HG02852 (cell line): ENCODE data around the gene MESP1.

Source experiments
- ATAC-seq: cut with Tn5 transposase; IDR thresholded peaks from one replicate; pipeline ENCODE4 v1.9.1; 2021; ENCODE audit warnings: mild to moderate bottlenecking, moderate library complexity; ENCODE audit not compliant: unreplicated experiment

Gene MESP1

GRCh38 chr15:89781891-89782618, 31.0 kb upstream of the MESP1 start:
- no peak for ATAC-seq

- ATAC-seq, result no peak
These were observed 30.0 kb upstream of the MESP1 start for GRCh38 chr15:89781055-89781454.

- no peak for ATAC-seq
These were observed 29.6 kb upstream of the MESP1 start for GRCh38 chr15:89780601-89781000.

GRCh38 chr15:89778861-89779260, 27.8 kb upstream of the MESP1 start:
- no peak for ATAC-seq

- ATAC-seq, result no peak
These were observed 26.8 kb upstream of the MESP1 start for GRCh38 chr15:89777782-89778380.

- no peak for ATAC-seq
These were observed 26.2 kb upstream of the MESP1 start for GRCh38 chr15:89777073-89777751.

- ATAC-seq, result no peak
These were observed 25.4 kb upstream of the MESP1 start, which contains the start of gene MESP2 for GRCh38 chr15:89776274-89777072. Gene MESP2, plus strand, starts transcription at chr15:89776332. Its CDS starts 26 bp downstream, at chr15:89776358.

GRCh38 chr15:89775815-89776214, 24.8 kb upstream of the MESP1 start:
- no peak for ATAC-seq

- no peak for ATAC-seq
These were observed 23.4 kb upstream of the MESP1 start for GRCh38 chr15:89774492-89774891.

GRCh38 chr15:89772932-89773583, 22.0 kb upstream of the MESP1 start:
- no peak for ATAC-seq

- no peak for ATAC-seq
These were observed 19.0 kb upstream of the MESP1 start for GRCh38 chr15:89770041-89770440.

GRCh38 chr15:89769366-89769765, 18.3 kb upstream of the MESP1 start:
- no peak for ATAC-seq

- ATAC-seq, result no peak
These were observed 17.0 kb upstream of the MESP1 start for GRCh38 chr15:89768071-89768500.

GRCh38 chr15:89767411-89767915, 16.4 kb upstream of the MESP1 start:
- no peak for ATAC-seq

- no peak for ATAC-seq
These were observed 15.6 kb upstream of the MESP1 start for GRCh38 chr15:89766357-89767311.

- no peak for ATAC-seq
These were observed 14.6 kb upstream of the MESP1 start for GRCh38 chr15:89765694-89766093.

GRCh38 chr15:89761929-89762328, 10.9 kb upstream of the MESP1 start:
- ATAC-seq, result no peak

GRCh38 chr15:89761009-89761831, 10.2 kb upstream of the MESP1 start:
- no peak for ATAC-seq
